Activated CD8-positive, alpha-beta T cell treated with anti-CD3 and anti-CD28 coated beads, Interleukin-2, amount 10 ng/mL, durations not matched to agents 7 days and 5 days (primary cell): Measurements from ENCODE around the gene ARHGEF37. TPM values are rescaled to one million over a fixed set of nuclear protein-coding genes. Genes with fewer than 3 reads are reported as not detected.

Source experiments
- ATAC-seq: fragments of 150-1000 bp; cut with Tn5 transposase; one replicate; pipeline ENCODE4 v1.10.0; 2021; ENCODE audit warnings: moderate library complexity
- CTCF ChIA-PET: fragments of 350-600 bp; sonication (Branson Sonifier 250); formaldehyde crosslinking; loops from one replicate; lab custom pipeline; 2021; ENCODE audit warnings: antibody characterized with exemption; lab: Charles Lee
- POLR2A ChIA-PET: fragments of 350-600 bp; sonication (Branson Sonifier 250); formaldehyde crosslinking; loops from one replicate; lab custom pipeline; 2021; ENCODE audit warnings: antibody characterized with exemption; lab: Charles Lee
- DNase-seq: peaks from one replicate; pipeline ENCODE4 v3.0.0-alpha.2; 2020
- H3K27ac Mint-ChIP-seq: one replicate; pipeline ENCODE4 v1.8.0; 2021; ENCODE audit warnings: mild to moderate bottlenecking, mixed read lengths
- H3K27me3 Mint-ChIP-seq: one replicate; pipeline ENCODE4 v1.8.0; 2021; ENCODE audit warnings: low read depth, mixed read lengths
- H3K36me3 Mint-ChIP-seq: one replicate; pipeline ENCODE4 v1.8.0; 2021; ENCODE audit warnings: low read depth, mixed read lengths
- H3K4me1 Mint-ChIP-seq: one replicate; pipeline ENCODE4 v1.8.0; 2021; ENCODE audit warnings: low read depth, mixed read lengths
- H3K4me3 Mint-ChIP-seq: one replicate; pipeline ENCODE4 v1.8.0; 2021; ENCODE audit warnings: mild to moderate bottlenecking, mixed read lengths
- H3K9me3 Mint-ChIP-seq: one replicate; pipeline ENCODE4 v1.8.0; 2022; ENCODE audit warnings: mixed read lengths; ENCODE audit not compliant: insufficient read depth
- total RNA-seq, 2 experiments: library from RNA; stranded (reverse); gene quantifications; one replicate each; pipeline ENCODE4 v1.2.3, GENCODE V29; 2021

The ARHGEF37 gene
- total RNA-seq, 2 experiments from 2014 or later: 1.0 to 1.4 TPM

DNA sequence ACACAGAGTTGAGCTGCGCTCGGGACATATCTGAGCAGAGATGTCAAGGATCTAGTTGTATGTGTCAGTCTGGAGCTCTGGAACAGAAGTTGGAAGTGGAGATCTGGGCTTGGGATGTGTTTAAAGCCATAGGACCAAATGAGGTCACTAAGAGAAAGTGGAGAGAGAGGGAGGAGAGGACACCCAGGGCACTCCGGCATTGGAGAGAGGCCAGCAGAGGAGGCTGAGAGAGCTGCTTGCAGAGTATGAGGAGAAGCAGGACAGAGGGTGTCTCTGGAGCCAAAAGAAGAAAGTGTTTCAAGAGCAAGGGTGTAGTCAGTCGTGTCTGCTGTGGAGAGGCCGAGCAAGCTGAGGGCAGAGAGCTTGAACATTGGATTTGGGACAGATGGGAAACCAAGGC is 34.7 kb downstream of the ARHGEF37 start:
- POLR2A ChIA-PET: no interaction called here
- Mint-ChIP-seq H3K36me3 (no peaks in the 10 kb centered on the region), H3K4me3 (no peak overlapping the region), H3K27me3 (no peaks in the 10 kb centered on the region), H3K9me3 (no peaks in the 10 kb centered on the region), H3K4me1 (peaks cover 11% of the 10 kb centered on the region), H3K27ac (no peak overlapping the region)
- ATAC-seq: no peak
- no peak for DNase-seq
- CTCF ChIA-PET: interaction anchor here (0.9 to 1.6 kb wide), 3 partner anchors 36 to 182 kb away, joined by 3 to 7 read pairs (median 3); no protein-coding TSS in a partner anchor

DNA sequence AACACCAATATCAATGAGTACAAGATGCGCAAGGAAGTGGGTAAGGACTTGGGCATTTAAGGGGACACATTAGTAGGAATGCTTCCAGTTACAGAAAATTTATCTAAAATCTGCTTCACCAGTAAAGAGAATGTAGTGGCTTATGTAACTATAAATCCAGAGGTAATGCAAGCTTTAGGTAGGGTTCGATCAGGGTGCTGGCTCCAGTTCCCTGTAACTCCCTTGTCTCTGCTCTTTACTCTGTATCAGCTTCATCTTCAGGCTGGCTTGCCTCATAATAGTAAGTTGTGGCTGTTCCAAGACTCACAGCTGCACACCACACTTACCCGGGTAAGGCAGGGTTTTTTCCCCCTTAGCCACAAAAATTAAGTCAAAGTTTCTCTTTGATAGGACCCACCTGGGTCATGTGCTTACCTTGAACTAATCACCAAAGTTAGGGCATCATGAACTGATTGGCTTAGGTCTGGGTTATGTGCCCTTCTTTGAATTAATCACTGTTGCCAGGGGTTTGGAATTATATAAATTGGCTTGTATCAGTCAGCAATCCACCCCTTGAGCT is 35.5 kb downstream of the ARHGEF37 start:
- DNase-seq: no peak
- Mint-ChIP-seq H3K9me3 (no peaks in the 10 kb centered on the region), H3K27ac (no peak overlapping the region), H3K36me3 (no peaks in the 10 kb centered on the region), H3K27me3 (no peaks in the 10 kb centered on the region), H3K4me3 (no peak overlapping the region), H3K4me1 (peaks cover 11% of the 10 kb centered on the region)
- no peak for ATAC-seq
- ChIA-PET CTCF (interaction anchor here (1.1 to 2.1 kb wide), 4 partner anchors 37 to 222 kb away, joined by 3 to 8 read pairs (median 5); no protein-coding TSS in a partner anchor), POLR2A (no interaction called here)

DNA sequence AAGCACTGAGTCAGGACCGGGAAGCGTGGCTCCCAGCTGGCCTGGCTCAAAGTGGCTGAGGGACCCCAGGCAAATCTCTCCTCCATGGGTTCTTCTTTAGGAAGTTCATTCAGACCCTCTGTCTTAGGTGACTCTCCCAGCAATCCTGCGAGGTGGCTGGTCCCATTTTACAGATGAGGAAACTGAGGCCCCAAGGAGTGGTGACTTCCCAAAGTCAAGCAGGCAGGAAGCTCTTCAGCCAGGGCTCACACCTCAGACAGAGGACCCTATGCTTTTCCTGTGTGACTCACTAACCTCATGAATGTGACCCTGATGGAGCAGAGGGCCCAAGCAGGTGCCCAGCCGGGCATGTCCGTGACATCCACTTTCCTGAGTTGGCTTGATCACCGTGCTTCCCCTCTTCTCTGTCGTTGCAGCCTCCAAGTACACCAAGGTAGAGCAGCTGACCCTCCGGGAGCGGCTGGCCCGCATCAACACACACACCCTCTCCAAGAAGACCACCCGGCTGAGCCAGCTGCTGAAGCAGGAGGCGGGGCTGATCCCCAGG is 36.5 kb downstream of the ARHGEF37 start:
- Mint-ChIP-seq H3K27me3 (no peaks in the 10 kb centered on the region), H3K27ac (no peak overlapping the region), H3K36me3 (no peaks in the 10 kb centered on the region), H3K4me1 (peaks cover 11% of the 10 kb centered on the region), H3K4me3 (no peak overlapping the region), H3K9me3 (no peaks in the 10 kb centered on the region)
- DNase-seq (no peak), ATAC-seq (no peak)
- ChIA-PET CTCF (interaction anchor here (1.0 to 2.5 kb wide), 13 partner anchors 9 to 221 kb away, joined by 3 to 13 read pairs (median 5); partner anchors contain the start of gene ARHGEF37), POLR2A (no interaction called here)

DNA sequence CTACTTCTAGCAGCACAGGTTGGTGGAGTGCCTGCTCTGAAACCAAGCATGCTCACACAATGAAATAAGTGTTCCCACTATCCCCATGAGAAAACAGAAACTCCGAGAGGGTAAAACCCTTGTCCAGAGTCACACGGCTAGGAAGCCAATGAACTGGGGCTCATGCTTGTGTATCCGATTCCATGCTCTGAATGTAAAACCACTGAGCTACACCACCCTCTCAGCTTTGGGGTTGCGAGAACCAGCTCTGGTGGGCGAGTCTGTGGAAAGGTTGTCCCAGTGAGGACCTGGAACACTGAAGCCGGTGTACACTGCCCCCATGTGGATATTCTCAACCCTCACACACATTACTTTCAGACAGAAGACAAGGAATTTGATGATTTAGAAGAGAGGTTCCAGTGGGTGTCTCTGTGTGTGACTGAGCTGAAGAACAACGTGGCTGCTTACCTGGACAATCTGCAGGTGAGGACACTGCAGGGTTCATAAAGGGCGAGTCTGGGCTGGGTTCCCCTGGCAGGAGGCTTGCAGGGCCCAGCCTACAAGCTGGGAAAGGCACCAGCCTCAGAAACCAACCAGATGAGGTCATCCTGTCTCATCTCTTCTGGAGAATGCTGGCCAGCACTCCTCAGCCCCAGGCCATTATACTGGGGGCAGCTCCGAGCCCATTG is 37.4 kb downstream of the ARHGEF37 start:
- Mint-ChIP-seq H3K36me3 (no peaks in the 10 kb centered on the region), H3K4me1 (peaks cover 11% of the 10 kb centered on the region), H3K9me3 (no peaks in the 10 kb centered on the region), H3K4me3 (no peak overlapping the region), H3K27me3 (no peaks in the 10 kb centered on the region), H3K27ac (no peak overlapping the region)
- ChIA-PET POLR2A (no interaction called here), CTCF (interaction anchor here (0.7 to 2.5 kb wide), 17 partner anchors 10 to 341 kb away, joined by 3 to 13 read pairs (median 4); partner anchors contain the start of genes ARHGEF37 and SLC26A2)
- peak; percentile 39 for DNase-seq
- ATAC-seq: peak; percentile 63

DNA sequence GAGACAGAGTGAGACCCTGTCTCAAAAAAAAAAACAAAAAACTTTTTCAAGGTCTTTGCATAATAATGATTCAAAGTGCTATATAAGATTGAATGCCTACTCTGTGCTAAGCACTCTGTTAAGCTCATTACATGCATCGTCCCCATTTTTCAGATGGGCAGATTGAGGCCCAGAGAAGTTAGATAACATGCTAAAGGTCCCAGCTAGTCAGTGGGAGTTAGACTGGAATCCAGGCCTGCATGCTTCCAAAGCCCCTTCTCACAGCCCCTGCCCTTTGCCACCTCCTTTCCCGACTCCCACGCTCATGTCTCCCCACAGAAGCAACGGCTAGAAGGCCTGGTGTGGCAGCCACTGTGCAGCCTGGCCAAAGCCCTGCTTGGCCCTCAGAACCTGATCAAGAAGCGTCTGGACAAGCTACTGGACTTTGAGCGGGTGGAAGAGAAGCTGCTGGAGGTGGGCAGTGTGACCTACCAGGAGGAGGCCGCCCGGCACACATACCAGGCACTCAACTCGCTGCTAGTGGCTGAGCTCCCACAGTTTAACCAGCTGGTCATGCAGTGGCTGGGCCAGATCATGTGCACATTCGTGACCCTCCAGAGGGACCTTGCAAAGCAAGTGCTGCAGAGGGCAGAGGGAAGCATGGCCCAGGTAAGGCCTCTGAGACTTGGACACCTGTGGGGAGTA is 40.3 kb downstream of the ARHGEF37 start:
- CTCF ChIA-PET: interaction anchor here (1.1 kb wide), 1 partner anchor 20 kb away, joined by 3 read pairs; no protein-coding TSS in a partner anchor
- Mint-ChIP-seq H3K4me1 (peaks cover 7% of the 10 kb centered on the region), H3K9me3 (no peaks in the 10 kb centered on the region), H3K27ac (no peak overlapping the region), H3K4me3 (no peak overlapping the region), H3K36me3 (no peaks in the 10 kb centered on the region), H3K27me3 (no peaks in the 10 kb centered on the region)
- no peak for DNase-seq
- POLR2A ChIA-PET: no interaction called here
- ATAC-seq: no peak

DNA sequence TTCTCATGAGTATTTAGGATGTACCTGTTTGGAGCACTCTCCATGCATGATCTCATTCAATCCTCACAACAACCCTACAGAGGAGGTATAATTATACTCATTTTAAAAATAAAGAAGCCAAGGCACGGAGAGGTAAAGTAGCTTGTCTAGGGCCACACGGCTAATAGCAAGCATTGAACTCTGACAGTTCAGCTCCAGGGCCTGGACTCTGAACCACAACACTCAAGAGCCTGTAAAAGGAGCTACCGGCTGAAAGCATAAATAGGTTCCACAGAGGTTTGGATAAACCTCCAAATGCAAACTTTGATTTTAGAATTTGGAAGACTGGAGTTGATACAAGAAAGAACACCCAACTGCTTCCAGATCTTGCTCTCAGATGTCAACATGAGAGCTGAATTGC is 41.2 kb downstream of the ARHGEF37 start:
- DNase-seq (no peak), ATAC-seq (no peak)
- Mint-ChIP-seq H3K27me3 (no peaks in the 10 kb centered on the region), H3K4me1 (peaks cover 2% of the 10 kb centered on the region), H3K36me3 (no peaks in the 10 kb centered on the region), H3K27ac (no peak overlapping the region), H3K9me3 (no peaks in the 10 kb centered on the region), H3K4me3 (no peak overlapping the region)
- ChIA-PET POLR2A (no interaction called here), CTCF (no interaction called here)

DNA sequence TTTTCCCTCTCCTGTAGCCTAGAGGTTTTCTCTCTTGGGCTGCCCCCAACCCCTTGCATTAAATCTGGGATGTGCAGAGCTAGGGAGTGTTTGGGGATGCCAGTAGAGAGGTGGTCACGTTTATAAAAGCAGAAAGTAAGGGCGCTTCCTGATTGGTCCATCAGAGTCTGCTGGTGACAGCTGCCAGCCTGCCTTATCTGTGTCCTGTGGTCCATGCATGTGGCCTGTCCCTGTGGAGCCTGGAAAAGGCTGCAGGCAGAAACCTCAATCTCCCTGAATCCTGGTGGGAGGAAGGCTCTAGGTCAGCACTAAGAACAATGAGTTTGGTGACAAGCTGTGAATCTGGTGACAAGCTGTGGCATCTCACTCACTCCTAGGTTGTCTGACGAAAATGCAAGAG is 42.2 kb downstream of the ARHGEF37 start:
- no peak overlapping the region for H3K4me3 Mint-ChIP-seq
- no peaks in the 10 kb centered on the region for H3K4me1 Mint-ChIP-seq
- ChIA-PET POLR2A (no interaction called here), CTCF (interaction anchor here (0.9 to 1.5 kb wide), 2 partner anchors 14 to 207 kb away, joined by 3 to 5 read pairs; no protein-coding TSS in a partner anchor)
- ATAC-seq (no peak), DNase-seq (no peak)
- no peak overlapping the region for H3K27ac Mint-ChIP-seq
- no peaks in the 10 kb centered on the region for H3K36me3 Mint-ChIP-seq
- no peaks in the 10 kb centered on the region for H3K9me3 Mint-ChIP-seq
- H3K27me3 Mint-ChIP-seq: no peaks in the 10 kb centered on the region

DNA sequence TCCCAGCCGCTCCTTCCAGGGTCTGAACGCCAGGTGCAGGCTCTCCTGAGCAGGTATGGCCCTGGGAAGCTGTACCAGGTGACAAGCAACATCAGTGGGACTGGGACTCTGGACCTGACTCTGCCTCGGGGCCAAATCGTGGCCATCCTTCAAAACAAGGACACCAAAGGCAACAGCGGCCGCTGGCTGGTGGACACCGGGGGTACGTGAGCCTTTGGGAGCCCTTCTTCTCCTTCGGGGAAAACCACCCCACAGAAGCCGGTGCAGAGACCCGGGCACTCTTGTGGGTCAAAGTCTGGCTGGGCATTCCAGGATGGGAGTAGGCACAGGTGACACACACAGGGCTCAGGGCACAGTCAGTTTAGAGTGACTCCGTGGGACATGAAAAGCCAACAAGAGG is 45.8 kb downstream of the ARHGEF37 start:
- H3K27ac Mint-ChIP-seq: no peak overlapping the region
- H3K4me3 Mint-ChIP-seq: no peak overlapping the region
- H3K4me1 Mint-ChIP-seq: no peaks in the 10 kb centered on the region
- no peaks in the 10 kb centered on the region for H3K36me3 Mint-ChIP-seq
- ChIA-PET CTCF (no interaction called here), POLR2A (no interaction called here)
- H3K9me3 Mint-ChIP-seq: no peaks in the 10 kb centered on the region
- no peaks in the 10 kb centered on the region for H3K27me3 Mint-ChIP-seq
- no peak for DNase-seq
- no peak for ATAC-seq

DNA sequence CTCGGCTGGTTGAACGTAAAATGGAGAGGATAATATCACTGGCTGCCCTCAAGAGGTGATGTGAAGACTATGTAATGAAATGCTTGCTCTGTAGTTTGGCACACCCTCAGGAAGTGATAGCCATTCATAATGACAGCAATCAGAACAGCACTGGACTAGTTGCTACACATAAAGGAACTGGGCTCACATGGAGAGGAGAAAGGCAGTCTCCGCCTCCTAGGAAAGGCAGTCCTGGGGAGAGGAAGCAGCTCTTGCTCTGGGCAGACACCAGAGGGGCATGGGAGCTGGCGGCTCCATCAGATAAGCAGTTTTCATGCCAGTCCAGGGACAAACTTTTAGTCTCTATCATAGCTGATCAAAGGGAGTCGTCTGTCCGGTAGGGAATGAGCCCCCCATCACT is 46.9 kb downstream of the ARHGEF37 start:
- DNase-seq: no peak
- H3K9me3 Mint-ChIP-seq: no peaks in the 10 kb centered on the region
- H3K27ac Mint-ChIP-seq: no peak overlapping the region
- CTCF ChIA-PET: interaction anchor here (0.8 kb wide), 1 partner anchor 9 kb away, joined by 3 read pairs; no protein-coding TSS in a partner anchor
- no peaks in the 10 kb centered on the region for H3K36me3 Mint-ChIP-seq
- no peak overlapping the region for H3K4me3 Mint-ChIP-seq
- H3K4me1 Mint-ChIP-seq: peaks cover 7% of the 10 kb centered on the region
- no peaks in the 10 kb centered on the region for H3K27me3 Mint-ChIP-seq
- no peak for ATAC-seq
- POLR2A ChIA-PET: no interaction called here

DNA sequence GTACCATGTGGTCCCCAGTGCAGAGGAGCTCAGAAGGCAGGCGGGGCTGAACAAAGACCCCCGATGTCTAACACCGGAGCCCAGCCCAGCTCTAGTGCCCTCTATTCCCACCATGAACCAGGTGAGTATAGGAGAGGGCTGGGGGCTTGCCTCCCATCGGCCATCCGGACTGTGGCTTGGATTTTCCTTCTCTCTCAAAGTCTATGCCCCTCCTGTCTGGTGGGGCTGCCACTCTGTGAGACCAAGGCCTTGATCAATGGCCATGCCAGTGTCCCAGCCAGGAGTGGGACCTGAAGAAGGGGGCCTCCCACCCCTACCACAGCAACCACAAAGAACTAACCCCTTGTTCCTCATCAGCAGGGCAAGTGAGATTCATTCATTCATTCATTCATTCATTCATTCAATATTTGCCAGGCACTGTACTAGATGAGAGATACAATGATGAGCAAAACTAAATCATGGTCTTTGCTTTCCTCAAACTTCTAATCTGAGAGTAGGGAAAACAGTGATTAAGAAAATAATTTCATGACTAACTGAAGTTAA is 47.6 kb downstream of the ARHGEF37 start:
- Mint-ChIP-seq H3K36me3 (no peaks in the 10 kb centered on the region), H3K27me3 (no peaks in the 10 kb centered on the region), H3K27ac (no peak overlapping the region), H3K4me1 (peaks cover 7% of the 10 kb centered on the region), H3K9me3 (no peaks in the 10 kb centered on the region), H3K4me3 (no peak overlapping the region)
- ATAC-seq (no peak), DNase-seq (no peak)
- ChIA-PET POLR2A (no interaction called here), CTCF (interaction anchor here (0.8 to 0.9 kb wide), 2 partner anchors 8 to 10 kb away, joined by 3 read pairs; no protein-coding TSS in a partner anchor)

DNA sequence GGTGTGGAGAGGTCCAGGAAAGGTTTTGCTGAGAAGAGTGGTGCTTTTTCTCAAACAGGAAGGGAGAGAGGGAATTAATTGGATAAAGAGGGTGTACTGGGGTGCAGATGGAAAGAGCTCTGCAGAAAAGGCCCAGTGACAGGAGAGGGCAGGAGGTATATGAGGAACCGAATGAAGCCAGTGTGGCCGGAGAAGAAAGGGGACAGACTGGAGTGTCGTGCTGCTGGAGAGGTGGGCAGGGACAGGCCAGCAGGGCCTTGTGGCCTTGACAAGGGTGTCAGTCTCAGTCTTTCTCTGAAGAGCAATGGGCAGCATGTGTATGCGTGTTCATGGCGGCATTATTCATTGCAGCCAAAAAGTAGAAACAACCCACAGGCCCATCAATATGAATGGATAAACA is 48.1 kb downstream of the ARHGEF37 start:
- H3K27ac Mint-ChIP-seq: no peak overlapping the region
- H3K36me3 Mint-ChIP-seq: no peaks in the 10 kb centered on the region
- no peak overlapping the region for H3K4me3 Mint-ChIP-seq
- peaks cover 7% of the 10 kb centered on the region for H3K4me1 Mint-ChIP-seq
- DNase-seq (no peak), ATAC-seq (no peak)
- no peaks in the 10 kb centered on the region for H3K27me3 Mint-ChIP-seq
- ChIA-PET POLR2A (no interaction called here), CTCF (interaction anchor here (0.8 to 0.9 kb wide), 2 partner anchors 8 to 10 kb away, joined by 3 read pairs; no protein-coding TSS in a partner anchor)
- no peaks in the 10 kb centered on the region for H3K9me3 Mint-ChIP-seq
